Measurements from ENCODE around the gene CBX4.

DNA sequence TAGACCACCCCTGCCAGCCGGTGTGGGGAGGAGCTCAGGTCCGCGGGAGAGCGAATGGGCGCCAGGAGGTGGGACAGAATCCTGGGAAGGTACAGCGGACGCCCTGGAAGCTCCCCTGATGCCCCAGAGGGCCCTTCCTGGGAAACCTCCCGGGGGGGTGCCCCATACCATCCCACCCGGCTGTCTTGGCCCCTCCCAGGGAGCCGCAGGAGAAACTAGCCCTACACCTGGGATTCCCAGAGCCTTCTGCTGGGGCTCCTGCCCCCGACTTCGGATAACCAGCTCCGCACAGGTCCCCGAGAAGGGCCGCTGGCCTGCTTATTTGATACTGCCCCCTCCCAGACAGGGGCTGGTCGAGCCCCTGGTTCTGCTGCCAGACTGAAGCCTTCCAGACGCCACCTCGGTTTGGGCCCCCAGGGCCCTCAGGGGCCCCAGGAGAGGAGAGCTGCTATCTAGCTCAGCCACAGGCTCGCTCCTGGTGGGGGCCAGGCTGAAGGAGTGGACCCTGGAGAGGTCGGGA is 3.0 kb upstream of the CBX4 start:
- TF ChIP-seq, protein P1, sequence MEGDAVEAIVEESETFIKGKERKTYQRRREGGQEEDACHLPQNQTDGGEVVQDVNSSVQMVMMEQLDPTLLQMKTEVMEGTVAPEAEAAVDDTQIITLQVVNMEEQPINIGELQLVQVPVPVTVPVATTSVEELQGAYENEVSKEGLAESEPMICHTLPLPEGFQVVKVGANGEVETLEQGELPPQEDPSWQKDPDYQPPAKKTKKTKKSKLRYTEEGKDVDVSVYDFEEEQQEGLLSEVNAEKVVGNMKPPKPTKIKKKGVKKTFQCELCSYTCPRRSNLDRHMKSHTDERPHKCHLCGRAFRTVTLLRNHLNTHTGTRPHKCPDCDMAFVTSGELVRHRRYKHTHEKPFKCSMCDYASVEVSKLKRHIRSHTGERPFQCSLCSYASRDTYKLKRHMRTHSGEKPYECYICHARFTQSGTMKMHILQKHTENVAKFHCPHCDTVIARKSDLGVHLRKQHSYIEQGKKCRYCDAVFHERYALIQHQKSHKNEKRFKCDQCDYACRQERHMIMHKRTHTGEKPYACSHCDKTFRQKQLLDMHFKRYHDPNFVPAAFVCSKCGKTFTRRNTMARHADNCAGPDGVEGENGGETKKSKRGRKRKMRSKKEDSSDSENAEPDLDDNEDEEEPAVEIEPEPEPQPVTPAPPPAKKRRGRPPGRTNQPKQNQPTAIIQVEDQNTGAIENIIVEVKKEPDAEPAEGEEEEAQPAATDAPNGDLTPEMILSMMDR (IDR thresholded peaks at IDR 0.05), result no peak
- TF ChIP-seq POLR2A (IDR thresholded peaks at IDR 0.05) (no peak), POLR2AphosphoS5 (IDR thresholded peaks at IDR 0.05) (no peak)
